ENCODE data around the gene CLSTN2. TPM values are rescaled to one million over a fixed set of nuclear protein-coding genes. Genes with fewer than 3 reads are reported as not detected.

Gene CLSTN2
- total RNA-seq, 1 donor from 2014 or later = 49.7 TPM

DNA sequence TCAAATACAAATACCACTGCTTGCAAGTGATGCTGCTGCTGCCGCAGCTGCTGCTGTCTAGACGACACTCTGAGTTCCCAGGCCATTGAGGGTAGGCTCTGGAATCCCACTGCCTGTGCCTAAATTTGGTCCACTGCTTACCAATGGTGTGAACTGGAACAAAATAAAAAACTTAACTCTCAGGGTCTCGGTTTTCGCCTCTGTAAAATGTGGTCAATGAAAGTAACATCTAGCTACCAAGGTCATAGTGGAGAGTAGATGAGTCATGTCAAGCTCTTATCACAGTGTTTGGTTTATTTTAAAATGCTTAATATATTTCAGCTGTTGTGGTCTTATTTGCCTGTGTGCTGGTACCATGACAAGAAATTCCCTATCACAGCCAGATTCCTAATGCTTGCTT is 299.3 kb downstream of the CLSTN2 start:
- no peak for DNase-seq (ENCODE audit: low read depth)

DNA sequence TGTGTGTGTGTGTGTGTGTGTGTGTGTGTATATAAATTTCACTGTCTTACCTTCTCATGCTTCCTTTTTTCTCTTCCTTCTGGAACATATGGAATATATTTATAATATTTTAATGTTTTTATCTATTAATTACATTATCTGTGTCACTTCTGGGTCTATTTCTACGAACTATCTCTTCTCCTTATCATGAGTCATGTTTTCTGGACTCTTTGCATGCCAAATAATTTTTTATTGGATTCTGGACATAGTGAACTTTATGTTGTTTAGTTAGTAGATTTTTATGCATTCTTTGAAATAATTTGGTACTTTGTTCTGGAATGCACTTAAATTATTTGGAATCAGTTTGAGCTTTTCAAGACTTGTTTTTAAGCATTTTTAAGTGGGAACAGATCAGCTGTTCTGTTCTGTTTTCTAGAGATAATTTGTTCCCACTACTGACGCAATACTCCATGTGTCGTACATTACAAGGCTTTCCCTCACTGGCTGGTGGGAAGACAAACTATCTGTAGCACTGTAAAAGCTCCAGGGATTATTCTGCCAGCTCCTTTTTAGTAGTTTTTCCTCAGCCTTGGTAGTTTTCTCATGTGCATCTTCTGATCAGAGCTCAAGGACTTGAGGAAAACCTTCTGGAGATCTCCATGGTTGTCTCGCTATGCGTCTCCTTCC is 302.0 kb downstream of the CLSTN2 start:
- DNase-seq (ENCODE audit: low read depth) = no peak

DNA sequence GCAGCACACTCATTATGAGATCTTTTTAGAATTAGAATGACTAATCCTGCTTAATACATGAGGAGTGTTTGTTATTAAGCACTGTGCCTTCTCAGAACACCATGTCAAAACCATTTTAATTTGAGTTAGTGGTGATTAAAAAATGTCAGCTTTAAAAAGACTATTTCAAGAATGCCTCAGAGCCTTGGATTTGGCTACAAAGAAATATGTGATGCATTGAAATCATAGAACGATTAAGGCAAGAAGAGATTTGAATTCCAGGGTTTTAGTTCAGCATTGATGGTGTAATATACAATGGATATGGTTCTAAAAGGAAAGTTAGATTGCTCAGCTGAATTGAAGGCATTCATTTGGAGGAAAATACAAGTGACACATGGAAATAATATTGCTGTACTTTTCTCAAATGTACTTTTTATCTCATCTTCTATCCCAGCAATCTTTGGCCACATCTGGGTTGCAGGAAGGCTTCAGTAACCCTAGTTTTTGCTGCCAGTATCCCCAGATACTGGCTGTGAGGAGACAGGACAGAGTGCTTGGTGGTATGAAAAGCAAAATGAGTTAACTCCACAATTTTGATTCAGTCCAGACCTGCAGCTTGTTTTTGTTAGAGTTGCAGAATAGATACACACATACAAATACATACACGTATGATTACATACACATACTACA is 303.8 kb downstream of the CLSTN2 start:
- DNase-seq (ENCODE audit: low read depth) = no peak

DNA sequence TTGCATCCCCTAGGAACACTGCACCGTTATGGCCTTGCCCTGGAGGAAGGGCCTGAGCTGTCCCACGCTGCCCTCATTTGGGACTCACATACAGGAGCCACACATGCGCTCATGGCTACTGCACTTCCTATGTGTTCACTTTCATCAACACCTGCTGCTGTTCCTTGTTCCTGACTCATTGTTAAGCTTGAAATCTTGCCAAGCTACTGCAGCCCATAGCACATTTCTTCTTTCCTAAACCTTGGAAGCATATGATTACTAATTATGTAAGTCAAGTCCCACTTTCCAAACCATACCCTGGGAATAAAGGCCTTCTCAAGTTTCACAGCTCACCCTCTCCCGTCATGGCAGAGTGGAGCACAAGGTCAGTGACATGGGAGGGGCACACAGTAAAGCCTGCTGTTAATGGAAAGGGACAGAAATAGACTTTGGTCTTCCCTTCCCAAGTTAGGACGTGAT is 307.9 kb downstream of the CLSTN2 start:
- peak; percentile 94 for DNase-seq (ENCODE audit: low read depth)

DNA sequence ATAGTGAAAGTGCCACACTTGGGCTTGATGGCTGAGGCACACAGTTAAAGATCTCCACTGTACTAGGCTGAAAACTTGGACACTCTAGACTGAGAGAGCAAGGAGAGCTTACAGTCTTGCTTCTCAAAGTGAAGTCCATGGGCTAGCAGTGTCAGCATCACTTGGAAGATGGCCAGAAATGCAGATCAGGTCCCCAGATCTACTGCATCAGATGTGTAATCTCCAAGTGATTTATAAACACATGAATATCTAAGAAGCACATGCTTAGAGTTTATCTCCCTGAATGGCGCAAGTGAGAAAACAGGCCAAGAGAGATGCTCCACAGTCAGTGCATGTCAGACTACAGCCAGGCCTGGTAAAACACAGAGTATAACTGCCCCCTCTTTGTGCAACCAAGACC is 308.6 kb downstream of the CLSTN2 start:
- DNase-seq (ENCODE audit: low read depth) = no peak

DNA sequence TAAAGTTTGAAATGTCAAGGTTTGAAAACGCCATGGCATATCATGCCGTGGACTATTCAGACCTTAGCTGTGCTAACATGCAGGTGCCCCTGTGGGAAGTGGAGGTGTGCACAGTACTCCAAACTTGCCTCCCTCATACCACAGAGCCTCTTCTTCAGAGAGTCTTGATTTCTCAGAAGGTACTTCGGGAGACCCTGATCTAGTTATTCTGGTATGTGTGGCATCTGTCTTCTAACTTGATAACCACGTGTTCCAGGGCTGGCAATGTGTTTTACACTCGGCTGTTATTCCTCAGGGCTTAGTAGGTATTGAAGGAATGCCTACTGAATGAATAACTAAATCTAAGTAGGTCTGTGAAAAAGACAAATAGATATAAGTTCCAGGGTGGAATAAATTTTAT is 309.9 kb downstream of the CLSTN2 start:
- peak; percentile 89 for DNase-seq (ENCODE audit: low read depth)

DNA sequence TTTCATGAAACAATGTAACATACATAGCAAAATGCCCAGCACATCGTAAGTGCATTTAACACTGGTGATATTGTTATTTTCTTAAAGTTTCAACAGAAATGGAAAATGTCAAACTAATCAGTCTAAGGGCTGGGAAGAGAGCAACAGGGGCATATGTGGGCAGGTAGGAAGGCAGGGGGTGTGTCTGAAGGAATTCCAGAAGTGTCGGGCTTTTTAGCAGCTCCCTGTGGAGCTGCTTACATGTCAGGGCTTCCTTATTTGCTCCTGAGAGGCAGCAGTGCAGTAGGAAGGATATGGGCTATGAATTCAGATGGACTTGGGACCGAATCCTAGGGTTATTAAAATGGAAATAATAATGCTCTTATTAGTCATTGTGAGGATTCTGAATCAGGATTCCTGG is 311.6 kb downstream of the CLSTN2 start:
- no peak for DNase-seq (ENCODE audit: low read depth)

DNA sequence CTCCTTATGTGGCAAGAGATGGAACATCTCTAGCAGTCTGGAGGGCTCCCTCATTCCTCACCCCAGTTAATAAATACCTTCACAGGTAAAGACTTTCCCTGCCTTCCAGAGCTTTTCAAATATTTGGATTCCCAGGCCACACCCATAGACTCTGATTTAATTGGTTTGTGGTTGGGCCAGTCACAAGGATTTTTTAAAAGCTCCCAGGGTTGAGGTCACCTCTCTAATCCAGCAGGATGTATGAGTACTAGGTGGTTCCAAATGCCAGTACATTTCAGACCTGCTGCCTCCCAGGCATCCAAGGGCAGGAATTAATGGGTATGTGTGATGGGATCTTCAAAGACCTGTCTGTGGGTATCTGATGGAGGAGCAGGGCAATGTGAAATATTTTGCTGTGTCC is 312.8 kb downstream of the CLSTN2 start:
- DNase-seq (ENCODE audit: low read depth) = peak; percentile 30

DNA sequence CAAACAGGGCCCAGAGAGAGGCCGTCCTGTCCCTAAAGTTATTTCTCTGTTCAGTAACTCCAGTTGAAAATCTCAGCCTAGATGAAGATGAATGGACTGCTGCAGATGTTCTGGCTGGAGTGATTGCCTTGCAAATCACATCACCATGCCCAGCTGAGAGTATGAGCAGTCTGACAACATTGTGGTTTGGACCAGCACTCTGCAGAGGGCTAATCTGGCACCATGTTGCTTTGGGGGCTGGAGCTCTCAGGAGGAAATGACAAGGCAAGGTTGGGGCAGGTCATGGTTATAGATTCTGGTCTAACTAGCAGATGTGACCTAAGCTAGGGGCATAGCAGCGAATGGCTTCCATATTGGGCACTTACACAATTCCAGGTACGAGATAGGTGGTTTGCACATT is 314.2 kb downstream of the CLSTN2 start:
- no peak for DNase-seq (ENCODE audit: low read depth)

DNA sequence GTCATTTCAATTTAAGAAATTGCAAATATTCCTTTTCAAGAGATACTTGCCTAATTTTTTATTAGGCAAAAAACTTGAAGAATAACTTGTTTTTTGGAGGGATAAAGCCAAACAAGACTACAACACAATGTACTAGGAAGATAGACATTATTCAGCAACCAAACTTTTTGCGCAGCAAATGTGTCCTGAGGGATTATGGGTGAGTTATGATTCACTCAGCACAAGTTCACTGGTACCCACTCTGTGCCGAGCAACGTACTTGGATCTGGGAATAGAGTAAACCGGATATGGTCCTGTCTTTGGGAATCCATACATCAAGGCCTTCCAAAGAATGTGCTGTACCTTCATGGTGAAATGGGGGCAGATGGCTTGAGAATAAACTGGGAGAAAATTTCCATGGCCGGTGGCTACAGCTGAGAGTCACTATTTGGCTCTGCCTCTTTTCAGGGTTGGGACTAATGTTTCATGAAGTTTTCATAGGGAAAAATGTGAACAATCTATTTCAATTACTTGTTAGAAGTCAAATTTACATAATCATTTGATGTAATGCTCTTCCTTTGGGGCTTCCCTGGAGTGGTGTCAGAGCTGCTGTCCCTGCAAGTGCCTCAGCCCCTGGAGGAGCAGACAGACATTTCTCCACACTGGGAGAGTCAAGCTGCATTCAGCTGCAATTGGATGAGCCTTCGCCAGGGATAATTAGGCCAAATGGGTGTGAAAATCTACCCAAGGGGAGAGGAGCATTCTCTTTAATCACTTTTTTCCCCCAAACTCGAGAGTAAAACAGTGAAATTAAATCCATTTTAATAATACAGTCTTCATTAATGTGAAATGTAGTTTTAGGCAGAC is 315.2 kb downstream of the CLSTN2 start:
- DNase-seq (ENCODE audit: low read depth) = no peak

DNA sequence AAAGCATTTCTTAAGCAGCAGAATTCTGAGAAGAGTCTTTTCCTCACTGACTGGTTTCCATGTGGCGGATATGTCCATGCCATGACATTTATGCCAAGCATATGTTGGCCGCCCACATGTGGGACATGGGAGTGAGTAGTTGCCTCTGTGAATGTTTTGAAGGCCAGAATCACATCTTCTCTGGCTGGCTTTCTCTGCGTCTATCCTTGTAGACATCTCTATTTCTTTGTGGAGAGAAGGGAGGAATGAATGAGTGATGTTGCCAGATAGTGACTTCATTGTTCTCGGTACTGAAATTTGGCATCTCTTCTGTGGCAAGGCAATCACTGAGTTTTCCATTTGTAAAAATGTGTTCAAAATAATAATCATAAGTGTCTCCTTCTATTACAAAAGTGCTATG is 316.0 kb downstream of the CLSTN2 start:
- DNase-seq (ENCODE audit: low read depth) = no peak

DNA sequence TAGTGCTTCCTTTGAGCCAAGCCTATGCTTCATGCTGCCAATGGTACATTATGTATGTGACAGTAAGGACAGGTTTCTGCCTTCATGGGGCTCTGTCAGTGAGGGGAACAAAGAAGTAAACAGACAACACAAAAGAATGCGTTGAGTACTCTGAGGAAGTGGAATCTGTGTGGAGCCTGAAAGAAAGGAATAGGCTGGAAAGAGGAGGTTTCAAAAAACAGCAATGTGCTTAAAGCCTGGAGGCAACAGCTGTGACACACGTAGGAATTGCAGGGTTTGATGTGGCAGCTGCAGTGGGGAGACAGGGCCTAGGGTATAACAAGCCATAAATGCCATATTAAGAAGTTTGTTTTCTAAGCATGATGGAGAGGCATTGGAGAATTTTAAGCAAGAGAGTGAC is 316.7 kb downstream of the CLSTN2 start:
- no peak for DNase-seq (ENCODE audit: low read depth)

DNA sequence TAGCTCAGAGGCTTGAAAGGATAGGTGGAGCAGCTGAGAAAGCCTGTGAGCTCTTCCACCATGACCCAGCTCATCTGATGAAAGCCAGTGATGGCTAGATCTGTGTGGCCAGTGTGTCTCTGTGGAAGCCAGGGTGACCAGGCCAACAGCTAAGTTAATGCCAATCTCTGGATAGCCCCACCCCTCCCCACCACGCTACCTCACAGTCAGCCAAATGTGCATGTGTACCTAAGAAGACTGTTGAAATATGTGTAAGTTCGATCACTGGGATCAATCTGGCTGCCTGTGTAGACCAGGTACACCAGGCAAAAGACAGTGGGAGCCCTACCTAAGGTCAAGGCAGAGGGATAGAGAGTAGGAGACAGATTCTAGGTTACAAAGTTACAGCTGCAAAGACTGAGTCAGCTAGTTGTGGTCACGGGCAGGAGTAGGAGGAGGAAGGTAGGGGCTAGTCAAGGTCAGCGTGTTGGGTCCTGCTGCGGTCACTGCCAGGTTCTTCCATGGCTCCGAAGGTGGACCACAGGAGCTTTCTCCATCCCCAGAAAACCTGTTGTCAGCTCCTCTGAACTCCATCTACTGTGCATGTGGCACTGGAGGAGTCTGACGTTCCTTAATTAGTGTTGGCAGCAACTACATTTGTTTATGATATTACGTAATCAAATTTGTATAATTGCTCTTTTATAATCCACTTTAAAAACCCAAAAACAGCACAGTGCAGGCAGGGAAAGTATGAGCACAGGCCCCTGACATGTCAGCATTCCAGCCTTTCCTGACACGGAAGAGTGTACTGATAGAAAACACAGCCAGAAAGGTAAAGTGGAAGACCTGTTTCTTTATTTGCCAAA is 318.0 kb downstream of the CLSTN2 start:
- DNase-seq (ENCODE audit: low read depth) = no peak

DNA sequence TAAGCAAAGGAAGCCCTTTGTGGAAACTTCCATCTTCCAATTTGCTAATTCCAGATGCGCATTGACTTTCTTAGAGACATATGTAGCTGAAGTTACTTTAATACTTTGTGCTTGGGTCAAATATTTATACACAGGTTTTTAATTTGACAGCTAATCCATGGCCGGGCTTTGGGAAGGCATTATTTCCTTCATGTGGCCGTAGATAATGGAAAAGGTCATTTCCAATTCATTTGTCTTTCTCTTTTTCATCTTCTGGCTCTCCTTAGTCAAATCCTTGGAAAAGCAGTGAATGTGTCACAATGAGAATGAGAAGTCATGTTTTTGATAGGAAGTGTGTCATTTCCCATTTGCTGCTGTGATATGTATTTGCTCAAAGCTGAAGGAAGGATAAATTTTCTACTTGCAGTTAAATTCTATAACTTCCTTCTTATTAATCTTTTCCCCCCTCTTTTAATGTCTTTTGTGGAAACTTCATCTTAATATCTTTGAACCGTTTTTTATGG is 323.3 kb downstream of the CLSTN2 start:
- DNase-seq (ENCODE audit: low read depth) = no peak

DNA sequence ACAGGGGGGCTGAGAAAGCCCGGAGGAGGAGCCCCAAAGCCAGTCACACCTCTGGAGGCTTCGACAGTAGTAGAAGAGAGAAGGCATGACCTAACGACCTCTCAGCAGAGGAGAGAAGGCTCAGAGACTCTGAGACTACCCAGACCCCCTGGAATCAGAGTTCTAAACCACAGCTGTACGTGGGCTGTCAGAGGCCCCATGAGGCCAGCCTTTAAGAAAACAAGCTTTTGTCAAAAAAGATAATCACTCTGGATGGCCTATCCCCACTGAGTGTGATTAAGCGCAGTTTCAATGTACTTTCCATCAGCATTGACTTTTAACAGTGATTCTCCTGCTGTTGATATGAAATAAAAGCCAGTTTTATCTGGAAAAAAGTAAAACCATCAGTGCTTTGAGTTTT is 330.3 kb downstream of the CLSTN2 start:
- DNase-seq (ENCODE audit: low read depth) = no peak

DNA sequence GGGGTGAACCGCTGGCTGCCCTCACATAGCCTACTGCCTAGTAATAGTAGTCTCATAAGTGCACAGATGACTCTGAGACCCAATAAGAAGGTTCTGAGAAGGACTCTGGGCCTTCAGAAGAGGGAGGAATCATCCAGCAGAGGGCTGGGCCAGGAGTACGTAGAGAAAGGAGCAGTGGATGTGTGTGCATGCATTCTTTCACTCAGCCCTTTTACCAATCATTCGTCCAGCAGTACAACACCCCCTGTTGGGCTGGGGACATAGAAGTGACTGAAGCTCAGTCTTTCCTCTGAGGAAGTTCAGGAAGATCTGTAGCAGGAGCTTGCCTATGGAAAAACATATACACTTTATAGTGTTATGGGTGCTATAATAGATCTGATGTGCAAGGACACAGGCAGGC is 333.1 kb downstream of the CLSTN2 start:
- DNase-seq (ENCODE audit: low read depth) = no peak

DNA sequence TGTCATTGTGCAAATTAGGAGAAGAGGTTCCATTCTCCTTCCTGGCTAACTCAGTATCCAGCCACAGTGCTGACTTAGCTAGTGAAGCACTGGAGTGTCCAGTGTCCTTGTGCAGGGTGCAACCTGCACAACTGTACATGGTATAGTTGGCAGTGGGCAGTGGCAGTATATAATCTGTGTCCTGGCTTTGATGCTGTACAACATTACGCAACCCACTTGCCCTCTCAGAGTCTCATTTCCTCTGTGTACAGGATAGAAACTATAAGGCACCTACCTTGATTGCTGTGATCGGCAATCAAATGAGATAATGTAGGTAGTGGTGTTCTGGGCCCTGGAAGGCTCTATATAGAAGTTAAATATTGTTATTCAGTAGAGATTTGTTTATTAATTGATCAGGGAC is 333.6 kb downstream of the CLSTN2 start:
- DNase-seq (ENCODE audit: low read depth) = no peak

DNA sequence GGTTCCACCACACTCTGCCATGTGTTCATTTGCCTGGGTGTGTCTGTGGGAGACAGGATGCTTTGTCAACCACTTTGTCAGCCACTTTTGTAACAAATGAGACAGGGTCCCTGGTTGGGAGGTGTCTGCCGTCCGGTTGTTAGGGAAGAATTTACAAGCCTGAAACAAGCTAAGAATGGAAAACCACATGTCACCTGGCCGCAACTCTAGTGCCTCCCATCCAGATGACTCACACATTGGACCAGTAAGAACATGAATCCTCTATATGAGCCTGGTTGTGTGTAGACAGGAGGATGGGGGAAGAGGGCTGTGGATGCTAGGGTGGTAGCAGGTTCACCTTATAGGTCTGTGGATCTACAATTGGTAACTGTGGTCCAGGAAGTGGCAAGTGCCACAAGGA is 335.3 kb downstream of the CLSTN2 start:
- DNase-seq (ENCODE audit: low read depth) = no peak

DNA sequence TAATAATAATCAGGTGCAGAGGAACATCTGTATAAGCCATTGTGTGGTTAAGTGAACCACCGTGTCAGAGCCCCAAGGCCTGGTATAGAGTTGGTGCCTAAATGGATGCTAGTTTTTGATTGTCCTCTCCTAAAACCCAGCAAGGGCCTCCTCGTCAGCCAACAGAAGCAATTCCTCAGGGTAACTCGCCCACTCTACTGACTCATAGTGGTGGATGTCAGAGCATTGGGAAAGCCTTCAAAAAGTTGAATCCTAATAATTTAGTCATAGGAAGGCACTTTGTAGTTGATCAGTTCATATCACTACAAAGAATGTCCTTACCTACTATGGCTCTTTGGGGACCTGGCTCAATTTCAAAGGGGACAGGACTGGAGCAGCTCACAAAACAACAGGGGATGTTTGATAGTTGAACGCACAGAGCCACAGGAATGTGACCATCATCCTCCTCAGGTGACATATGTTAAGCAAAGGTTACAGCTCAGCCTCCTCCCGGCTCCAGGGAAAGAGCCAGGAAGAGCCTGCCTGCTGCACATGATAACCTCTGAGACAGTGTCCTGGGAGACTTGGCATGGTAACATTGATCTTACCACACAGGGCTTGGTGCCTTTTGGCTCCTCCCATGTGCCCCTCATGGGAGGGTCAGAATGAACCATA is 338.7 kb downstream of the CLSTN2 start:
- DNase-seq (ENCODE audit: low read depth) = no peak

DNA sequence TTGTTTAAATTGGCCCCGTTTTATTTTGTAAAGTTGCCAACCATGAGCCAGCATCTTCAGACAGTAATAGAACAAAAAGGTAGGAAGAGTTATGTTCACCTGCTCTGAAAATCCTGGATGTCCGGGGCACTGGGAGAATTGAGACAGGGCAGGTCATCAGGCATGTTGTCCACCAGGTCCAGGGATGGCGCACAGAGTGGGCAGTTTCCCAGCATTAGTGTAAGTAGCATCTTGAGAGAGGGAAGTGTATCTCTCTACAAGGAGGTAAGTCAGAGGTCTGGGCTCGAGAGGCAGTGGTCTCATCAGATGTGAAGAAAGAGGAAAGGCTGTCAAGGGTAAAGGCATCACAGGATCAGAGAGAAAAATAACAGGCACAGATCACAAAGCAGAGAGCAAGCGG is 339.4 kb downstream of the CLSTN2 start:
- no peak for DNase-seq (ENCODE audit: low read depth)

DNA sequence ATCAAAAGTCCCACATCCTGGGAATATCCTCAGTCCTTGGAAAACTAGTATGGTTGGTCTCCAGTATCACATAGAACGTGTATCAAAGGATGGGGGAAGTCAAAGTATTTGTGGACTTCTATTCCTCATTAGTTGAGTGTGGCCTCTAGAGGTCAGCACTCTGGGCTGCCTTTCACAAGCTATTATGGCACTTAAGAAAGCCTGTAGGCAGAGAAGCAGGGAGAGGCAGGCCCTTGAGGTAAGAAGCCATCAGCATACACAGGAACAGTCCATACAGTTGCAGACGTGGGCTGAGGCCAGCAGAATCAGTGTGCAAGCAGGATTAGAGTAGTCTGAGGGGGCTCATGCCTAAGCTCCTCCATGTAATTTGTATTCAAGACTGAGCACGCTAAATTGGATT is 341.7 kb downstream of the CLSTN2 start:
- DNase-seq (ENCODE audit: low read depth) = peak; percentile 37

All from renal cortical epithelial cell (primary cell).